GM12878 (cell line): ENCODE data around the gene CFAP70. TPM values are rescaled to one million over a fixed set of nuclear protein-coding genes. Genes with fewer than 3 reads are reported as not detected.

Source experiments
- ATF2 ChIP-seq: IDR thresholded peaks from 2 replicates; pipeline ENCODE4 v1.6.1; 2012; ENCODE audit warnings: low read length, inconsistent platforms
- BRCA1 ChIP-seq: IDR thresholded peaks from 2 replicates; pipeline ENCODE4 v1.6.1; 2011; ENCODE audit warnings: low read depth, low read length, improper control_type of control experiment
- CEBPB ChIP-seq, 2 experiments: fragments of 150-350 bp in 1 of 2; IDR thresholded peaks; 2 replicates each; pipeline ENCODE4 v1.6.1; 2012 to 2014; ENCODE audit warnings: low read depth in 2 of 2, low read length in 2 of 2, borderline replicate concordance in 1 of 2, inconsistent platforms in 1 of 2
- CHD2 ChIP-seq: IDR thresholded peaks from 2 replicates; pipeline ENCODE4 v1.6.1; 2011; ENCODE audit warnings: low read depth, low read length, improper control_type of control experiment, borderline replicate concordance
- CREM ChIP-seq: IDR thresholded peaks from 2 replicates; pipeline ENCODE4 v1.6.1; 2014; ENCODE audit warnings: antibody characterized with exemption, low read depth
- E4F1 ChIP-seq: fragments of 450-650 bp; IDR thresholded peaks from 2 replicates; pipeline ENCODE4 v1.6.1; 2018; ENCODE audit warnings: borderline replicate concordance, mild to moderate bottlenecking; ENCODE audit not compliant: partially characterized antibody
- HSF1 ChIP-seq: fragments of 150-350 bp; IDR thresholded peaks from 2 replicates; pipeline ENCODE4 v1.6.1; 2014; ENCODE audit warnings: mild to moderate bottlenecking, low read depth, low read length
- LARP7 ChIP-seq: fragments of 450-650 bp; IDR thresholded peaks from 2 replicates; pipeline ENCODE4 v1.6.1; 2017; ENCODE audit warnings: mild to moderate bottlenecking
- NKRF ChIP-seq: fragments of 450-650 bp; conservative IDR thresholded peaks from 2 replicates; pipeline ENCODE4 v1.6.1; 2017; ENCODE audit warnings: mild to moderate bottlenecking, moderate library complexity
- PAX8 ChIP-seq: fragments of 450-650 bp; IDR thresholded peaks from 2 replicates; pipeline ENCODE4 v1.6.1; 2017; ENCODE audit warnings: mild to moderate bottlenecking, moderate library complexity
- POLR2AphosphoS2 ChIP-seq: IDR thresholded peaks from 2 replicates; pipeline ENCODE4 v1.6.1; 2011; ENCODE audit warnings: low read depth, mild to moderate bottlenecking, low read length, improper control_type of control experiment, moderate library complexity
- POLR2AphosphoS5 ChIP-seq: IDR thresholded peaks from 2 replicates; pipeline ENCODE4 v1.6.1; 2011; ENCODE audit warnings: mild to moderate bottlenecking, low read length, inconsistent platforms
- RAD21 ChIP-seq: IDR thresholded peaks from 2 replicates; pipeline ENCODE4 v1.6.1; 2011; ENCODE audit warnings: mild to moderate bottlenecking, low read depth, low read length, moderate library complexity; ENCODE audit not compliant: insufficient read depth
- RUNX3 ChIP-seq: IDR thresholded peaks from 2 replicates; pipeline ENCODE4 v1.6.1; 2012; ENCODE audit warnings: low read length, inconsistent platforms
- SMARCA5 ChIP-seq: fragments of 450-650 bp; IDR thresholded peaks from 2 replicates; pipeline ENCODE4 v1.6.1; 2017; ENCODE audit warnings: mild to moderate bottlenecking
- TAF1 ChIP-seq: IDR thresholded peaks from 2 replicates; pipeline ENCODE4 v1.6.1; 2011; ENCODE audit warnings: mild to moderate bottlenecking, low read depth, low read length, borderline replicate concordance
- polyA plus RNA-seq, 11 experiments: library from polyadenylated mRNA; depleted of rRNA in 4 of 11; unstranded in 6 of 11; stranded (reverse) in 5 of 11; fragments of >200 nt; fragmentation: Nextera tagmentation in 4 of 11; fragmentation: Illumina TruSeq in 1 of 11; extraction: Ambion mirVana in 4 of 11; extraction: Trizol in 1 of 11; gene quantifications; 1 replicate in 1 of 11; 2 replicates in 10 of 11; pipeline versions ENCODE4 v1.2.1 to v1.2.3, GENCODE V29; 2011 to 2016; ENCODE audit warnings: inconsistent platforms in 2 of 11, missing spikeins in 2 of 11, low read depth in 1 of 11
- total RNA-seq, 4 experiments: library from RNA; depleted of rRNA in 3 of 4; stranded (reverse); fragments of >200 nt in 3 of 4; fragmentation: Illumina TruSeq in 1 of 4; extraction: Trizol in 1 of 4; gene quantifications; 2 replicates each; pipeline versions ENCODE4 v1.2.1 to v1.2.3, GENCODE V29; 2013 to 2021
- TF ChIP-seq, protein P1 (sequence below): fragments of 450-650 bp; formaldehyde crosslinking; IDR thresholded peaks from 2 replicates; pipeline ENCODE4 v1.4.0; 2022; ENCODE audit warnings: mild to moderate bottlenecking, moderate library complexity

Gene CFAP70
- total and polyA plus RNA-seq, 10 of the 15 experiments (the other 5 are each of a cell fraction or from before 2014, with no cell fraction given): 0.21 to 1.1 (median 0.42) TPM

GRCh38 chr10:73358331-73359279, at the start of gene CFAP70 (continued):
- TF ChIP-seq ATF2 (no peak), POLR2AphosphoS2 (0 out of 2 replicates have a peak, but pooled peaks have one; percentile 43), CREM (peak; percentile 37; the same call in 1 of the 2 replicates), CEBPB (IDR thresholded peaks at IDR 0.05; ENCODE audit: borderline replicate concordance in 1 of 2, low read depth in 2 of 2, low read length in 2 of 2) (no peak), E4F1 (no peak), LARP7 (no peak), BRCA1 (peak; percentile 95), RUNX3 (no peak), TAF1 (peak; percentile 37; the same call in 1 of the 2 replicates), SMARCA5 (no peak), PAX8 (peak; percentile 50; the same call in 1 of the 2 replicates), RAD21 (no peak), POLR2AphosphoS5 (peak; percentile 72), NKRF (peak; percentile 53; the same call in 1 of the 2 replicates), HSF1 (no peak), CHD2 (peak; percentile 99)
- TF ChIP-seq, protein P1, sequence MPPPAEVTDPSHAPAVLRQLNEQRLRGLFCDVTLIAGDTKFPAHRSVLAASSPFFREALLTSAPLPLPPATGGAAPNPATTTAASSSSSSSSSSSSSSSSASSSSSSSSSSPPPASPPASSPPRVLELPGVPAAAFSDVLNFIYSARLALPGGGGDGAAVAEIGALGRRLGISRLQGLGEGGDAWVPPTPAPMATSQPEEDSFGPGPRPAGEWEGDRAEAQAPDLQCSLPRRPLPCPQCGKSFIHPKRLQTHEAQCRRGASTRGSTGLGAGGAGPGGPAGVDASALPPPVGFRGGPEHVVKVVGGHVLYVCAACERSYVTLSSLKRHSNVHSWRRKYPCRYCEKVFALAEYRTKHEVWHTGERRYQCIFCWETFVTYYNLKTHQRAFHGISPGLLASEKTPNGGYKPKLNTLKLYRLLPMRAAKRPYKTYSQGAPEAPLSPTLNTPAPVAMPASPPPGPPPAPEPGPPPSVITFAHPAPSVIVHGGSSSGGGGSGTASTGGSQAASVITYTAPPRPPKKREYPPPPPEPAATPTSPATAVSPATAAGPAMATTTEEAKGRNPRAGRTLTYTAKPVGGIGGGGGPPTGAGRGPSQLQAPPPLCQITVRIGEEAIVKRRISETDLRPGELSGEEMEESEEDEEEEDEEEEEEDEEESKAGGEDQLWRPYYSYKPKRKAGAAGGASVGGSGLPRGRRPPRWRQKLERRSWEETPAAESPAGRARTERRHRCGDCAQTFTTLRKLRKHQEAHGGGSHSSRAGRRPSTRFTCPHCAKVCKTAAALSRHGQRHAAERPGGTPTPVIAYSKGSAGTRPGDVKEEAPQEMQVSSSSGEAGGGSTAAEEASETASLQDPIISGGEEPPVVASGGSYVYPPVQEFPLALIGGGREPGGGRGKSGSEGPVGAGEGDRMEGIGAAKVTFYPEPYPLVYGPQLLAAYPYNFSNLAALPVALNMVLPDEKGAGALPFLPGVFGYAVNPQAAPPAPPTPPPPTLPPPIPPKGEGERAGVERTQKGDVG (CRISPR knock-in tag): no peak
